HG03175 (cell line): ENCODE results near the gene CAMK2A.
"Not testable (repeated sequence)": the region's sequence is repeated elsewhere in the genome, so short reads cannot be mapped to it uniquely, and the experiment has no call there.

Source experiments
- ATAC-seq: cut with Tn5 transposase; IDR thresholded peaks from one replicate; pipeline ENCODE4 v1.9.1; 2021; ENCODE audit warnings: mild to moderate bottlenecking, moderate library complexity; ENCODE audit not compliant: unreplicated experiment

The CAMK2A gene

DNA sequence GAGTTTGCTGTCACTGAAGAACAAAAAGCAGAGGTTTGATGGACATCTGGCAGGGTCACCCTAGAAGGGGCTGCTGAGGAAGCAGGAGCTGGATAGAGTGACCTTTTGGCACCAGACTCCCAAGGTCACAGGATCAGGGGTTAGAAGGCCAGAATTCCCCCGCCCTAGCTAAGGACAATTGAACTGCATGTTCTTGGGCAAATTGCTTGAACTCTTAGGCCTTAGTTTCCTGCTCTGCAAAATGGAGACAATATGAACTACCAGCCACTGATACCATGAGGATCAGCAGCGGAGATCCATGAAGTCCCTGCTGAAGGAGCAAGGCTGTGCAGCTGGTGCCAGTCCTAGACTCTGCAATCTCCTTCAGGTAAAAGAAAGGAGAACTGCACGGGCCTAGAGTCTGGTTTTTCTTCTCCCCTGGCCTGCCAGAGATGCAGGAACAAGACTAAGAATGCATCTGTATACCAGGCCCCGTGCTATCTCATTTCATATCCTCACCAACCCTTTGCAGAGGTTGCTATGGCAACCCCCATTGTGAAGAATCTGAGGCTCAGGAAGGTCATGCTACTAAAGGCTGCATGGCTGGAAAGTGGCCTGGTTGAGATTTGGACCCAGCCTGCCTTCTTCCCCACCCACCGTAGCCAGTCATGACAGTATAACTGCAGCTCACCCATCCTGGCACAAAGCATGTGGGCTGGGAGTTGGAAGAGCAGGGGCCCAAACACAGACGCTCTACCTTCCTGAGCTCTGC is 33.7 kb downstream of the CAMK2A start:
- ATAC-seq = no peak

- ATAC-seq = no peak
Measured at GRCh38 chr5:150254774-150255173, 34.8 kb downstream of the CAMK2A start.

DNA sequence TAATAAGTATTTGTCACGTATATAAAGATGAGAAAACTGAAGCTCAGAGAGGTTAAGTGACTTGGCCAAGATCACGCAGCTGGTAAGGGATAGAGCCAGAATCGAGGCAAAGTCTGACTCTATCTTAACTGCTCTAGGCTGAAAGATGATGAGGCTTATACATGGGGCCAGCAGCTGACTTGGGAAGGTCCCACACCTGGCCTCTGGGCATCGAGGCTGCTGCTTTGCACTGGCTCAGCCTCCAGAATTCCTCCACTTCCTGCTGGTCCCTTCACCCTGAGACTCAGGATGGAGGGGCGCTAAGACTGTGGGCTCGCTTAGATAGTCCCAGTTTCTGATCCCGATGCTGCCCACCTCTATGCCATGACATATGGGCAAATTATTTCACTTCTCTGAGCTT is 35.2 kb downstream of the CAMK2A start:
- ATAC-seq = no peak

DNA sequence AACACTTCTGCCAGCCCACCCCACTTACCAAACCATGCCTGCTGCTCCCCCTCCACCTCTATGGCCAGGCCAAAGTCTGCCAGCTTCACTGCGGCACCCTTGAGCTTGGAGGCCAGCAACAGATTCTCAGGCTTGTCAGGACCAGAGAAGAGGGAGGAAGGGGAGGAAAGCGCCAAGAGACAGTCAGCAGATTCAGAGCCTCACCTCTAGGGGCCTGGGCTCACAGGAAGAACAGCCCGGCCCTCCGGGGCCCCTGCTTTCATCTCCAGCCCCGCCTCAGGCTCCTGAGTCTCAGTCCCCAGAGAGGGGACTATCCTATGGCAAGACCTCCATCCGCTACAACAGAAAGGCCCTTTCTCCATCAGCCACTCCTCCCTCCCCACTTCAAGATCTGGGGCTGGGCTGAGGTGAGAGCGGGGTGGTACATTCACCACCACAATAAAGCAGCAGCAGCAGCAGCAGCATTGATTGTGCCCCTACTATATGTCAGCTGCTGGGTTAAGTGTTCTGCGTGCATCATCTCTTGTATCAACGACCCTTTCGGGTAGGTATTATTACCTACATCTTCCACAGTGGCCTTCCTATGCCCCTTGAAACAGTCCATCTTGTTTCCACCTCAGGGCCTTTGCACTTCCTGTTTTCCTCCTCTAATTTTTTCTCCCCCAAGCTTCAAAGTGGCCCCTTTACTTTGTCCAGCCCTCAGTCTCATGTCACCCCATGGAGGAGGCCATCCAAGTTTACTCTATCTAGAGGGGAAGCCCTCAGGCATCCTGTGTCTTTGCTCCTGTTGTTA is 36.0 kb downstream of the CAMK2A start:
- ATAC-seq = no peak

- ATAC-seq = no peak
Measured at GRCh38 chr5:150252489-150252888, 37.1 kb downstream of the CAMK2A start.

DNA sequence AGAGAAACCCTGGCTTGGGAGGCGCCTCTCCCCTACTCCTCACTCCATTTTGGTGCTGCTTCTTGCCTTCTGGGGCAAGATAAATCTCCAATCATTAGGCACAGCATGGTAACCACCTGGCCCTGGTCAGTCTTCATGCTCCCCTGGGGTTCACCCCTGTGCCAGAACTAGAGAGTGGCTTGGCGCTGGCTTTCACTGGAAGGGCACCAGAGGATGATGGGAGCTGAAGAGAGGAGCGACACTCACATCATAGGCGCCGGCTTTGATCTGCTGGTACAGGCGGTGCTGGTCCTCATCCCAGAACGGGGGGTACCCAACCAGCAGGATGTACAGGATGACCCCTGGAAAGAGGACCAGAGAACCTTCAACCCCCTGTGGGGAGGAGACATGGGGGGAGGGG is 38.1 kb downstream of the CAMK2A start:
- ATAC-seq = no peak

DNA sequence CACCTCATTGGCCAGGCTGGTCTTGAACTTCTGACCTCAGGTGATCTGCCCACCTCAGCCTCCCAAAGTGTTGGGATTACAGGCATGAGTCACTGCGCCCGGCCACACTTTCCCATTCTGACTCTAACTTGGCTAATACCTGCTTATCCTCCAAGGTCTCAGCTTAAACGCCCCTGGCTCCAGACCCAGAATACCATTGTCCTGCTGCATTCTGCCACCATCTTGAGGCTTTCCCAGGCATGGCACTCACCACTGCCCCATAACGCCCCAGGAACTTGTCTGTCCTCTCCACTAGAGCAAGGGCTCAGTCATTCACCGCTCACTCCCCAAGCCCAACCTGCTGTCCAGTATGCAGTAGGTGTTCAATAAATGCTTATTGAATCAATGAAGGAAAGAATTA is 39.8 kb downstream of the CAMK2A start:
- no peak for ATAC-seq

- no peak for ATAC-seq
Measured at GRCh38 chr5:150248946-150249345, 40.6 kb downstream of the CAMK2A start.

GRCh38 chr5:150248493-150248892 is 41.1 kb downstream of the CAMK2A start:
- ATAC-seq = not testable (repeated sequence)

DNA sequence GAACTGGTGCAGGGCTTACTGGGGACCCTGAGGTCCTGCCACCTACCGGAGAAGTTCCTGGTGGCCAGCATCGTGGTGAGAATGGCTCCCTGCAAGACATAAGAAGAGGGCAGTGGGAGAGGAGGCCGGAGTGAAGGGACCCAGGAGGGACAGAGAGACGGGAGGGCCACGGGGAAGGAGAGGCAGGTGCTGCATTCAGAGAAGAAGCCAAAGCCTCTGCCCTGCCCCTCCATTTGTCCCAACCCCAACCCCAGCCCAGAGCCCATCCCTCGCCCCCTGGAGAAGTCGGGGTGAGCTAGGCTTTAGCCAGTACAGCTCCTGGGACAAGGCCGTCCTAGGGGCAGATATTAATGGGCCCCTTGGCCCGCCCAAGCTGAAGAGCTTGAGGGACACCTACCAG is 41.8 kb downstream of the CAMK2A start:
- no peak for ATAC-seq

DNA sequence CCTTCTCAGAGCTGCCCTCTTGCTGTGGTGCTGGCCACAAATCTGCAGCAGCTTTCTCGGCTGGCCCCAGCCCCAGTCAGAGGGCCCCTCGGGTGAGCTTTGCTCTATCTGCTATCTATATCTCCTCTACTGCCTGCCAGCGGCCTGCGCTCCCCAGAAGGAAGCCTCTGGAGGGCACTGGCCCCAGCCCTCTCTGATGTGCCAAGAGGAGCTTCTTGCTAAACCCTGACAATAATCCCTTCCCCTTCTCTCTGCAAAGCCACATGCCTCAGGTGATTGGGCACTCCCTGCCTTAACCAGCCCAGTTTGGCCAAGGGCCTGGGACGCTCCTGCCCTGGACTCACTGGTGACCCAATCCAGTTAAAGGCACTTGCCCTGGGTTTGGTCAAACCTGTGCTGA is 42.7 kb downstream of the CAMK2A start:
- no peak for ATAC-seq

GRCh38 chr5:150246429-150246828 is 43.1 kb downstream of the CAMK2A start:
- no peak for ATAC-seq

- ATAC-seq = no peak
Measured at GRCh38 chr5:150245808-150246207, 43.8 kb downstream of the CAMK2A start.

DNA sequence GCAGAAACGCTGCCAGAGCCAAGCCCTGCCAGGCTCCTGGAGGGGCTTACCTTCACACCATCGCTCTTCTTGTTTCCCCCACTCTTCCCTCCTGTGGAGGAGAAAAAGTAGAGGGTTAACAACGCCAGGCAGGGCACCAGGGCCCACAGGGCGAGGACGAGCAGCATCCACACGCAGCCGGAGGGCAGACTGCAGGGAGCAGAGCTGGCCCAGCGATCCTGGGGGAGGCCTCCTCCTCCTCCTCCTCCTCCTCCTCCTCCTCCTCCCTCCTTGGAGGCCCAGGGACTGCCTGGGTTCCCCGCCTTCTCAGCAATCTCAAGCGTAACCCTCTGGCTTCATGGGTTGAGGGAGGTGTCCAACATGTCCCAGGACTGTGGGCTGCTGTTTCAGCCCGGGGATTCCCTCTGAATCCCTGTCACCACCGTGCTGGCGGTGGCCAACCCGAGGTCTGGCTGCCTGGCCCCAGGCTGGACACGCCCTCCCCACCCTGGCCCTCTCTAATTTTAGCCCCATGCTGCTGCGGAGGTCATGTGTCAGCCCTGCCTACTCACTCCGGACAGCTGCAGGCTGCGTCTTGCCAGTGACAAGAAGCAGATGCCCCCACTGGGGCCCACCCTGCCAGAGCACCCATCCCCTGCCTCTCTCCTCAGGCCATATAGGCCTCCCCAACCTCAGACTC is 44.3 kb downstream of the CAMK2A start:
- ATAC-seq = no peak

- ATAC-seq = no peak
Measured at GRCh38 chr5:150244209-150244608, 45.4 kb downstream of the CAMK2A start.

DNA sequence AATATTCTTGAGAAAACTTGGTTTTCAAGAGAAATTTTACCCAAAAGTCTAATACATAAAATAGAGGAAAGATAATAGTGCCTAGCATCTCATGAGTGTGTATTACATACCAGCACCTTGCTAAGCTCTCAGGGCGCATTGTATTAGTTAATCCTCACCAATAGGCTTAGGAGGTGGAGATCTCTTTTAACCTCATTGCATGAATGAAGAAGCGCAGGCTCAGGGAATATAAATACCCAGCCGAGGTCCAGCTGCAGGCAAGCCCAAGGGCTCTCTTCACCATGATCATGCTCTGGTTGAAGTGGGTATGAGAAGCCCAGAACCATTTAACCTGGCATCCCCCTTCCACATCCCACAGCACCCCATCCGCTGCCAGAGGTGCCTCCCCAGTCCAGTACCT is 46.0 kb downstream of the CAMK2A start:
- ATAC-seq = no peak

DNA sequence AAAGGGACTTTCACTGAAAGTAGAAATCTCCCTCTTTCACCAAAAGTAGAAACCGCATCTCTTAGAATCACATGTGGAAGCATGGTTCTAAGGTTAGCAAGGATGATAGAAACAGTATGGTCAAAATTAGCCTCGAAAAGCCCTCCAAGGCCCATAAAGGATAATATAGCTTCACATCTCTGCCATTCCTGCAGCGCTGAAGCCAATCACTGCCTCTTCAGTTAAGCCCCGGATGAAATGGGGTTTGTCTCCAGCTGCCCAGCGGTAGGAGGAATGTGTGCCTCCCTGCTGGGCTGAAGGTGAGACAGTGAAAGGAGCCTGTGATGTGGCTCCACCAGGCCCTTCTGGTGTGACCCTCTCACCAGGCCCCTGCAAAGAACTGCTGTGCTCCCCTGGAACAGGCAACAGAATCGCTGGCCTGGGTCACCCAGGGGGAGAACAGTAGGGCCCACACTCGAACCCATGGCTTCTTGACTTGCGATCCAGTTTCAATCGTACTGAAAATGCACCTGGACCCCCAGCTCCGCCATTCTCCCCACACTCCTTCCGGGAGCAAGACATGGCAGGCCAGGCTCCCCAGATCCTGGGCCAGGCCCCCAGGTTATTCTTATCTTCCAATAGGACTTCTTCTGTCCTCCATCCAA is 47.2 kb downstream of the CAMK2A start:
- ATAC-seq = no peak

GRCh38 chr5:150241298-150242160 is 48.0 kb downstream of the CAMK2A start:
- no peak for ATAC-seq

- no peak for ATAC-seq
Measured at GRCh38 chr5:150239794-150240122, 49.8 kb downstream of the CAMK2A start.

- ATAC-seq = no peak
Measured at GRCh38 chr5:150239099-150239793, 50.3 kb downstream of the CAMK2A start.
